Measurements from ENCODE around the gene ANKRD60. TPM values are rescaled to one million over a fixed set of nuclear protein-coding genes. Genes with fewer than 3 reads are reported as not detected.
A peak's percentile ranks its signal among the peaks of the same experiment; 100 is the strongest.

ANKRD60 gene
- total RNA-seq, 1 donor from 2014 or later = not detected

GRCh38 chr20:58251348-58251978 lies 23.0 kb upstream of the ANKRD60 start:
- no peak overlapping the region for H3K27ac Mint-ChIP-seq (ENCODE audit: unreplicated experiment)
- H3K4me1 Mint-ChIP-seq (ENCODE audit: low read depth) = peaks cover 8% of the 10 kb centered on the region
- H3K36me3 Mint-ChIP-seq (ENCODE audit: low read depth) = peaks cover 13% of the 10 kb centered on the region
- no peaks in the 10 kb centered on the region for H3K9me3 Mint-ChIP-seq (ENCODE audit: low read depth)
- DNase-seq (ENCODE audit: low spot score) = no peak
- H3K27me3 Mint-ChIP-seq (ENCODE audit: low read depth) = no peaks in the 10 kb centered on the region
- no peak overlapping the region for H3K4me3 Mint-ChIP-seq (ENCODE audit: unreplicated experiment)
- no peak for TF ChIP-seq CTCF (IDR thresholded peaks at IDR 0.05)

- peak; percentile 70 for TF ChIP-seq CTCF (IDR thresholded peaks at IDR 0.05)
- H3K4me1 Mint-ChIP-seq (ENCODE audit: low read depth) = peaks cover 15% of the 10 kb centered on the region
- no peak overlapping the region for H3K27ac Mint-ChIP-seq (ENCODE audit: unreplicated experiment)
- H3K27me3 Mint-ChIP-seq (ENCODE audit: low read depth) = no peaks in the 10 kb centered on the region
- no peaks in the 10 kb centered on the region for H3K9me3 Mint-ChIP-seq (ENCODE audit: low read depth)
- no peak overlapping the region for H3K4me3 Mint-ChIP-seq (ENCODE audit: unreplicated experiment)
- no peak for DNase-seq (ENCODE audit: low spot score)
- peaks cover 33% of the 10 kb centered on the region for H3K36me3 Mint-ChIP-seq (ENCODE audit: low read depth)
These were observed 17.9 kb upstream of the ANKRD60 start for GRCh38 chr20:58246346-58246745.

GRCh38 chr20:58245931-58246330 lies 17.5 kb upstream of the ANKRD60 start:
- TF ChIP-seq CTCF (IDR thresholded peaks at IDR 0.05) = no peak
- Mint-ChIP-seq H3K36me3 (ENCODE audit: low read depth) (peaks cover 34% of the 10 kb centered on the region), H3K9me3 (ENCODE audit: low read depth) (no peaks in the 10 kb centered on the region), H3K27me3 (ENCODE audit: low read depth) (no peaks in the 10 kb centered on the region), H3K4me1 (ENCODE audit: low read depth) (peaks cover 15% of the 10 kb centered on the region), H3K27ac (ENCODE audit: unreplicated experiment) (no peak overlapping the region), H3K4me3 (ENCODE audit: unreplicated experiment) (no peak overlapping the region)
- DNase-seq (ENCODE audit: low spot score) = no peak

DNA sequence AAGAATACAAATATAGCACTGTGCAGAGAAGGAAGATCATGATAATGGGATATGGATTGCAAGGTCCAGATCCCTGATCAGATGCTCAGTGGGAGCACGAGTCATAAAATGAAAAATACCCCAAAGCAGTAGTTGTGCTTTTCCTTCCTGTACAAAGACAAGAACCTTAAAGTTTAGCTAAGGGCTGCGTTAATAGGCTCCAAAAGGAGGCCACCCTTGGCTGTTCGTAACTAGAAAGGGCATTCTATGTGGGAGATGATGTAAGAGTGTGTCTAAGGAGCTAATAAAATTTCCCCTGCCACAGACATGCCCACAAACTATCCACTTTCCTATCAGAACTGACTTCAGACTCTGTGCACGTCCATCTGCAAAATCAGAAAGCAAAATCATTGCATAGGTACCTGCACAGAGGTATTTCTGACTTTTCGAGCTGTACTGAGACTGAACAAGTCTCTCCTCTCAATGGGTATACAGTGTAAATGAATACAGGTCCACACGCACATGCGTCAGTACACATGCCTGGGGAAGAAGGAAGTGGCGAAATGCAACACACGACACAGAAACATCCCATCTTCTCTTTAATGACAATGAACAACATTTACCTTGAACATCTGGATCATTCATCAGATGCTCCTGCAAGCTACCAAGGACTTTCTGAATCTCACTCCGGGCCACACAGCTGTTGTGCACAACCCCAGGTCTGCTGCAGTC lies 16.9 kb upstream of the ANKRD60 start:
- Mint-ChIP-seq H3K27ac (ENCODE audit: unreplicated experiment) (no peak overlapping the region), H3K36me3 (ENCODE audit: low read depth) (peaks cover 34% of the 10 kb centered on the region), H3K4me3 (ENCODE audit: unreplicated experiment) (no peak overlapping the region), H3K4me1 (ENCODE audit: low read depth) (peaks cover 15% of the 10 kb centered on the region), H3K9me3 (ENCODE audit: low read depth) (no peaks in the 10 kb centered on the region), H3K27me3 (ENCODE audit: low read depth) (no peaks in the 10 kb centered on the region)
- DNase-seq (ENCODE audit: low spot score) = no peak
- no peak for TF ChIP-seq CTCF (IDR thresholded peaks at IDR 0.05)

DNA sequence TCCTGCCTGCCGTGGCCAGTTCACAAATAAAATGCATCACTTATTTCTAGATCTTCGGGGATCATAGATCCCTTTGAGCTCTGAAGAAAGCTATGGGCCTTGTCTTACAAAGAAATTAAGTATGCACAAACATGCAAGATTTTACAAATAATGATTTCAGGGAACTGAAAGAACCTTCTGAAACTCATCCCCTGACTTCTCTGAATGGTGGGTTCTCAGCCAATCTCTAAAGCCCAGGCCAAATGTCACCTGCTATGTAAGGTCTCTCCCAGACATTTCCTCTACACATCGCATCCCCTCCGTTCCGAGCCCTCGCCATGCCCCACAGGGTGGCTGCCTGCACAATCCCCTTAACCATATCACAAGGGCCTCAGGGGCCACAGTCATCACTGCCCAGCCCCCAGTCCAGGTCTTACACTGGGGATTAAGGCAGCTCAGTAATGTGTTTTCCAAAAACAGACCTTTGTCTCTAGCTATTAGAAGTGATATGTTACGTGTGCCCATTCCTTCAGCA lies 16.1 kb upstream of the ANKRD60 start:
- DNase-seq (ENCODE audit: low spot score) = no peak
- Mint-ChIP-seq H3K27me3 (ENCODE audit: low read depth) (no peaks in the 10 kb centered on the region), H3K9me3 (ENCODE audit: low read depth) (no peaks in the 10 kb centered on the region), H3K36me3 (ENCODE audit: low read depth) (peaks cover 33% of the 10 kb centered on the region), H3K4me1 (ENCODE audit: low read depth) (peaks cover 15% of the 10 kb centered on the region), H3K27ac (ENCODE audit: unreplicated experiment) (no peak overlapping the region), H3K4me3 (ENCODE audit: unreplicated experiment) (no peak overlapping the region)
- no peak for TF ChIP-seq CTCF (IDR thresholded peaks at IDR 0.05)

All from chondrocyte (in vitro differentiated cells).